Measurements from ENCODE around the gene RPTOR.

GRCh38 chr17:80855196-80855947 is 310.7 kb downstream of the RPTOR start:
- TF ChIP-seq CTCF (conservative IDR thresholded peaks at IDR 0.05 in 1 of 2, IDR thresholded peaks at IDR 0.05 in 1 of 2; ENCODE audit: low read depth in 1 of 2, low read length in 2 of 2) (no peak), EZH2 (IDR thresholded peaks at IDR 0.05; ENCODE audit: low read length, missing control alignments) (no peak)
